H9 (cell line): Measurements from ENCODE around the gene ATP8A2. TPM values are rescaled to one million over a fixed set of nuclear protein-coding genes. Genes with fewer than 3 reads are reported as not detected.

Experiments
- DNase-seq: peaks from one replicate; pipeline ENCODE4 v3.0.0-alpha.2; 2017
- H2AFZ ChIP-seq: one replicate; pipeline ENCODE4 v1.6.1; 2013; ENCODE audit warnings: mild to moderate bottlenecking, low read length, control low read depth, moderate library complexity
- H2AK5ac ChIP-seq: 2 replicates; pipeline ENCODE4 v1.6.1; 2013; ENCODE audit warnings: low read length, control low read depth, mixed read lengths; ENCODE audit not compliant: insufficient read length
- H2BK120ac ChIP-seq: one replicate; pipeline ENCODE4 v1.6.1; 2013; ENCODE audit warnings: low read depth, mild to moderate bottlenecking, low read length, control low read depth, inconsistent platforms; ENCODE audit not compliant: poor library complexity, severe bottlenecking
- H2BK12ac ChIP-seq: 2 replicates; pipeline ENCODE4 v1.6.1; 2013; ENCODE audit warnings: low read length, control low read depth, mixed read lengths, low read depth; ENCODE audit not compliant: insufficient read length
- H2BK15ac ChIP-seq: 2 replicates; pipeline ENCODE4 v1.6.1; 2013; ENCODE audit warnings: low read depth, low read length, control low read depth
- H2BK20ac ChIP-seq: one replicate; pipeline ENCODE4 v1.6.1; 2013; ENCODE audit warnings: low read depth, mild to moderate bottlenecking, low read length, control low read depth, inconsistent platforms; ENCODE audit not compliant: poor library complexity, severe bottlenecking
- H2BK5ac ChIP-seq: 2 replicates; pipeline ENCODE4 v1.6.1; 2013; ENCODE audit warnings: low read length, control low read depth, mixed read lengths; ENCODE audit not compliant: insufficient read length
- H3K14ac ChIP-seq: 2 replicates; pipeline ENCODE4 v1.6.1; 2013; ENCODE audit warnings: low read length, control low read depth; ENCODE audit not compliant: insufficient read depth
- H3K18ac ChIP-seq: 2 replicates; pipeline ENCODE4 v1.6.1; 2013; ENCODE audit warnings: low read depth, mild to moderate bottlenecking, mixed read lengths, low read length, control low read depth; ENCODE audit not compliant: insufficient read length
- H3K23ac ChIP-seq: 2 replicates; pipeline ENCODE4 v1.6.1; 2013; ENCODE audit warnings: low read length, control low read depth, mixed read lengths, low read depth; ENCODE audit not compliant: insufficient read length
- H3K23me2 ChIP-seq: 2 replicates; pipeline ENCODE4 v1.6.1; 2013; ENCODE audit warnings: low read depth, mild to moderate bottlenecking, mixed read lengths, low read length, control low read depth; ENCODE audit not compliant: insufficient read length, poor library complexity, severe bottlenecking
- H3K27ac ChIP-seq: 2 replicates; pipeline ENCODE4 v1.5.1; 2013; ENCODE audit warnings: low read length, control low read depth, mixed read lengths, low read depth; ENCODE audit not compliant: insufficient read length
- H3K27me3 ChIP-seq: 2 replicates; pipeline ENCODE4 v1.6.1; 2013; ENCODE audit warnings: low read length, control low read depth, inconsistent platforms; ENCODE audit not compliant: insufficient read depth
- H3K4ac ChIP-seq: 2 replicates; pipeline ENCODE4 v1.6.1; 2013; ENCODE audit warnings: low read depth, mild to moderate bottlenecking, control low read depth, inconsistent platforms, low read length, moderate library complexity
- H3K4me1 ChIP-seq: 2 replicates; pipeline ENCODE4 v1.6.1; 2013; ENCODE audit warnings: low read length, control low read depth, inconsistent platforms; ENCODE audit not compliant: insufficient read depth
- H3K4me2 ChIP-seq: 2 replicates; pipeline ENCODE4 v1.6.1; 2013; ENCODE audit warnings: low read length, control low read depth, mixed read lengths; ENCODE audit not compliant: insufficient read length, insufficient read depth
- H3K56ac ChIP-seq: 2 replicates; pipeline ENCODE4 v1.6.1; 2013; ENCODE audit warnings: low read depth, mild to moderate bottlenecking, mixed read lengths, low read length, control low read depth; ENCODE audit not compliant: insufficient read length
- H3K79me1 ChIP-seq: 2 replicates; pipeline ENCODE4 v1.6.1; 2013; ENCODE audit warnings: low read depth, mild to moderate bottlenecking, moderate library complexity, low read length, control low read depth, inconsistent platforms; ENCODE audit not compliant: insufficient read depth, poor library complexity, severe bottlenecking
- H3K79me2 ChIP-seq: 2 replicates; pipeline ENCODE4 v1.6.1; 2013; ENCODE audit warnings: low read length, control low read depth, inconsistent platforms; ENCODE audit not compliant: insufficient read depth
- H3K9ac ChIP-seq: 2 replicates; pipeline ENCODE4 v1.6.1; 2013; ENCODE audit warnings: low read length, control low read depth, mixed read lengths; ENCODE audit not compliant: insufficient read length; ENCODE audit errors: extremely low read depth
- H3K9me3 ChIP-seq: one replicate; pipeline ENCODE4 v1.6.1; 2013; ENCODE audit warnings: low read depth, low read length, inconsistent platforms; ENCODE audit not compliant: control insufficient read depth
- H3T11ph ChIP-seq: one replicate; pipeline ENCODE4 v1.6.1; 2013; ENCODE audit warnings: mild to moderate bottlenecking, low read length, control low read depth, inconsistent platforms
- H4K20me1 ChIP-seq: one replicate; pipeline ENCODE4 v1.6.1; 2013; ENCODE audit not compliant: control insufficient read depth, insufficient read length, insufficient read depth
- H4K5ac ChIP-seq: 2 replicates; pipeline ENCODE4 v1.6.1; 2013; ENCODE audit warnings: low read depth, mild to moderate bottlenecking, mixed read lengths, low read length, control low read depth; ENCODE audit not compliant: insufficient read length
- H4K8ac ChIP-seq: replicated peaks from 2 replicates; pipeline ENCODE4 v1.6.1; 2013; ENCODE audit warnings: low read length, control low read depth, mixed read lengths, low read depth; ENCODE audit not compliant: insufficient read length
- H4K91ac ChIP-seq: 2 replicates; pipeline ENCODE4 v1.6.1; 2013; ENCODE audit warnings: low read depth, mild to moderate bottlenecking, moderate library complexity, mixed read lengths, low read length, control low read depth; ENCODE audit not compliant: insufficient read length
- H3K27ac Mint-ChIP-seq, 3 experiments: 2 replicates in 2 of 3; 3 replicates in 1 of 3; pipeline ENCODE4 v1.8.0; 2020 to 2021; ENCODE audit warnings: mixed read lengths in 3 of 3, mild to moderate bottlenecking in 1 of 3, moderate library complexity in 1 of 3
- H3K27me3 Mint-ChIP-seq: 2 replicates; pipeline ENCODE4 v1.8.0; 2021; ENCODE audit warnings: low read depth, mild to moderate bottlenecking, moderate library complexity, mixed read lengths
- H3K36me3 Mint-ChIP-seq, 3 experiments: 2 replicates in 2 of 3; 3 replicates in 1 of 3; pipeline ENCODE4 v1.8.0; 2020 to 2021; ENCODE audit warnings: low read depth in 3 of 3, mixed read lengths in 3 of 3; ENCODE audit not compliant: insufficient read depth in 1 of 3
- H3K4me1 Mint-ChIP-seq, 2 experiments: 2 replicates each; pipeline ENCODE4 v1.8.0; 2020; ENCODE audit warnings: mixed read lengths in 2 of 2
- H3K4me3 Mint-ChIP-seq, 2 experiments: 2 replicates in 1 of 2; 3 replicates in 1 of 2; pipeline ENCODE4 v1.8.0; 2020 to 2021; ENCODE audit warnings: mild to moderate bottlenecking in 2 of 2, mixed read lengths in 2 of 2, moderate library complexity in 1 of 2
- H3K9me3 Mint-ChIP-seq, 2 experiments: 2 replicates in 1 of 2; 3 replicates in 1 of 2; pipeline ENCODE4 v1.8.0; 2020; ENCODE audit warnings: mild to moderate bottlenecking in 2 of 2, mixed read lengths in 2 of 2, moderate library complexity in 1 of 2
- WGBS: extraction: QIAGEN DNeasy Blood & Tissue Kit; methylation state at CpG from one replicate; pipeline ENCODE4 v1.1.7; 2013; ENCODE audit warnings: missing lambda C conversion rate, low lambda C conversion rate, mixed read lengths; ENCODE audit not compliant: insufficient read length; ENCODE audit errors: extremely low coverage; 5-methylcytosine and 5-hydroxymethylcytosine counted together
- total RNA-seq: library from RNA; stranded (reverse); gene quantifications from 2 replicates; pipeline ENCODE4 v1.2.1, GENCODE V29; 2021
- TF ChIP-seq, protein P1 (sequence below): fragments of 200-600 bp; sonication (generic); conservative IDR thresholded peaks from 3 replicates; pipeline ENCODE4 v1.8.0; 2021; ENCODE audit warnings: antibody characterized with exemption, mild to moderate bottlenecking

The ATP8A2 gene
- total RNA-seq, 1 experiment from 2014 or later, result 18.2 TPM

DNA sequence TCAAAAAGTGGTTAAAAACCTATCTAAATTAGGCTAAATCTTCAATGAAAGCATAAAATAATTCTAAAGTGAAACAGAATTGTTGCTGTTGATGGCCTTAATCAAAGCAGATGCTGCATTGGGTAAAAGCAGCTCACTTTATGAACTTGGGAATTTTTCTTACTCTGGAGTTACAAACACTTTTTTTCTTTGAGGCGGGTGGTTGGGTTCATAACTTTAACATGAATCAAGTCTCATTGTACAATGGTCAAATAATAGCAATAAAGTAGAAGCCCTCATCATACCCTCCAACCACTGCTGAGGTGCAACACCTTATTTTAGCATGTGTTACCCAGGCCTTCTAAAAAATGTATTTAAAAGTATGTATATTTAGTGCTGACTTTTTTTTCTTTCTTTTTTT lies 41.2 kb upstream of the ATP8A2 start:
- no CpG with 5 or more reads among the region's 1 CpG for WGBS
- no peaks in the 10 kb centered on the region for H3K4me1 ChIP-seq
- H3K79me2 ChIP-seq, result no peaks in the 10 kb centered on the region

More for the DNA sequence above, 41.2 kb upstream of the ATP8A2 start:
- Histone ChIP-seq H3K79me1 (no peaks in the 10 kb centered on the region), H3K56ac (no peak overlapping the region), H2BK20ac (no peak overlapping the region), H4K91ac (no peak overlapping the region), H4K5ac (no peak overlapping the region), H3K23ac (no peak overlapping the region), H3K18ac (no peak overlapping the region), H2AK5ac (no peak overlapping the region), H2BK15ac (no peak overlapping the region), H3K27me3 (no peaks in the 10 kb centered on the region), H3K14ac (no peak overlapping the region), H3K4ac (no peak overlapping the region), H3K27ac (no peak overlapping the region), H3T11ph (no peak overlapping the region), H4K8ac (no peak overlapping the region), H2BK12ac (no peak overlapping the region), H3K9ac (no peak overlapping the region), H3K9me3 (no peaks in the 10 kb centered on the region), H3K23me2 (no peaks in the 10 kb centered on the region), H2AFZ (no peak overlapping the region), H3K4me2 (no peak overlapping the region), H2BK120ac (no peak overlapping the region), H4K20me1 (no peaks in the 10 kb centered on the region), H2BK5ac (no peak overlapping the region)
- H3K27me3 Mint-ChIP-seq, result no peaks in the 10 kb centered on the region
- TF ChIP-seq, protein P1, sequence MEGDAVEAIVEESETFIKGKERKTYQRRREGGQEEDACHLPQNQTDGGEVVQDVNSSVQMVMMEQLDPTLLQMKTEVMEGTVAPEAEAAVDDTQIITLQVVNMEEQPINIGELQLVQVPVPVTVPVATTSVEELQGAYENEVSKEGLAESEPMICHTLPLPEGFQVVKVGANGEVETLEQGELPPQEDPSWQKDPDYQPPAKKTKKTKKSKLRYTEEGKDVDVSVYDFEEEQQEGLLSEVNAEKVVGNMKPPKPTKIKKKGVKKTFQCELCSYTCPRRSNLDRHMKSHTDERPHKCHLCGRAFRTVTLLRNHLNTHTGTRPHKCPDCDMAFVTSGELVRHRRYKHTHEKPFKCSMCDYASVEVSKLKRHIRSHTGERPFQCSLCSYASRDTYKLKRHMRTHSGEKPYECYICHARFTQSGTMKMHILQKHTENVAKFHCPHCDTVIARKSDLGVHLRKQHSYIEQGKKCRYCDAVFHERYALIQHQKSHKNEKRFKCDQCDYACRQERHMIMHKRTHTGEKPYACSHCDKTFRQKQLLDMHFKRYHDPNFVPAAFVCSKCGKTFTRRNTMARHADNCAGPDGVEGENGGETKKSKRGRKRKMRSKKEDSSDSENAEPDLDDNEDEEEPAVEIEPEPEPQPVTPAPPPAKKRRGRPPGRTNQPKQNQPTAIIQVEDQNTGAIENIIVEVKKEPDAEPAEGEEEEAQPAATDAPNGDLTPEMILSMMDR, result no peak
- H3K9me3 Mint-ChIP-seq, result no peaks in the 10 kb centered on the region
- H3K27ac Mint-ChIP-seq, result no peak overlapping the region
- no peaks in the 10 kb centered on the region for H3K4me1 Mint-ChIP-seq
- peaks cover 10 to 79% (median 57%) of the 10 kb centered on the region in 3 experiments; a peak in 6 of 7 replicates for H3K36me3 Mint-ChIP-seq
- no peak overlapping the region for H3K4me3 Mint-ChIP-seq
- no peak for DNase-seq
